ENCODE measurements around the gene AKAP13.

DNA sequence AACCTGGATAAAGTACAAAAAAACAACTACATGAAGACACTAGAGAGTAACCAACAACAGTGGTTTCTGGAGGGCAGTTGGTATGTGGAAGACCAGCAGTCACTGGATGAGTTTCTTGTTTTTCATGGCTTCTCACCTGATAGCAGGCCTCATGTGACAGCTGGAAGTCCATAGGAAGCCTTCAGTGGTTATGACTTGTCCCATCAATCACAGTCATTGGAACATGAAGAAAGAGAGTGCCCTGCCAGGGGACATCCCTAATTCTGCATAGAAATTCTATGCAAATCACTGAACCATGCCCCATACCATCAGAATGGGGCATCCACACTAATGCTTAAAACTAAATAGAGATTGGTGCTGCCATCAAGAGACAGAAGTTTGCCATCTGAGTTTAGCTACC is 81.6 kb downstream of the AKAP13 start:
- TF ChIP-seq, protein P1, sequence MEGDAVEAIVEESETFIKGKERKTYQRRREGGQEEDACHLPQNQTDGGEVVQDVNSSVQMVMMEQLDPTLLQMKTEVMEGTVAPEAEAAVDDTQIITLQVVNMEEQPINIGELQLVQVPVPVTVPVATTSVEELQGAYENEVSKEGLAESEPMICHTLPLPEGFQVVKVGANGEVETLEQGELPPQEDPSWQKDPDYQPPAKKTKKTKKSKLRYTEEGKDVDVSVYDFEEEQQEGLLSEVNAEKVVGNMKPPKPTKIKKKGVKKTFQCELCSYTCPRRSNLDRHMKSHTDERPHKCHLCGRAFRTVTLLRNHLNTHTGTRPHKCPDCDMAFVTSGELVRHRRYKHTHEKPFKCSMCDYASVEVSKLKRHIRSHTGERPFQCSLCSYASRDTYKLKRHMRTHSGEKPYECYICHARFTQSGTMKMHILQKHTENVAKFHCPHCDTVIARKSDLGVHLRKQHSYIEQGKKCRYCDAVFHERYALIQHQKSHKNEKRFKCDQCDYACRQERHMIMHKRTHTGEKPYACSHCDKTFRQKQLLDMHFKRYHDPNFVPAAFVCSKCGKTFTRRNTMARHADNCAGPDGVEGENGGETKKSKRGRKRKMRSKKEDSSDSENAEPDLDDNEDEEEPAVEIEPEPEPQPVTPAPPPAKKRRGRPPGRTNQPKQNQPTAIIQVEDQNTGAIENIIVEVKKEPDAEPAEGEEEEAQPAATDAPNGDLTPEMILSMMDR (IDR thresholded peaks at IDR 0.05), result no peak
- TF ChIP-seq POLR2A (IDR thresholded peaks at IDR 0.05) (no peak), POLR2AphosphoS5 (IDR thresholded peaks at IDR 0.05) (no peak)

All from breast epithelium (tissue), 3 donors.